ENCODE measurements around the gene CAP2.
A peak's percentile ranks its signal among the peaks of the same experiment; 100 is the strongest.
"Not testable (repeated sequence)": the region's sequence is repeated elsewhere in the genome, so short reads cannot be mapped to it uniquely, and the experiment has no call there.

Gene CAP2

GRCh38 chr6:17580518-17581048 is 187.2 kb downstream of the CAP2 start:
- no peak overlapping the region for H3K4me3 ChIP-seq (ENCODE audit: low read depth, low read length)

GRCh38 chr6:17581282-17581681 is 187.9 kb downstream of the CAP2 start:
- not testable (repeated sequence) for H3K4me3 ChIP-seq (ENCODE audit: low read depth, low read length)

More at GRCh38 chr6:17580518-17581048, 187.2 kb downstream of the CAP2 start:
- TF ChIP-seq CTCF (IDR thresholded peaks at IDR 0.05; ENCODE audit: borderline replicate concordance, insufficient read depth, low read depth, low read length): no peak

GRCh38 chr6:17583811-17584210 is 190.4 kb downstream of the CAP2 start:
- no peak overlapping the region for H3K4me3 ChIP-seq (ENCODE audit: low read depth, low read length)
- no peak for TF ChIP-seq CTCF (IDR thresholded peaks at IDR 0.05; ENCODE audit: borderline replicate concordance, insufficient read depth, low read depth, low read length)

- TF ChIP-seq CTCF (IDR thresholded peaks at IDR 0.05; ENCODE audit: borderline replicate concordance, insufficient read depth, low read depth, low read length): 0 out of 2 replicates have a peak, but pooled peaks have one; percentile 18
- no peak overlapping the region for H3K4me3 ChIP-seq (ENCODE audit: low read depth, low read length)
Observed at GRCh38 chr6:17584241-17584803, 190.9 kb downstream of the CAP2 start.

- TF ChIP-seq CTCF (IDR thresholded peaks at IDR 0.05; ENCODE audit: borderline replicate concordance, insufficient read depth, low read depth, low read length): 0 out of 2 replicates have a peak, but pooled peaks have one; percentile 23
- H3K4me3 ChIP-seq (ENCODE audit: low read depth, low read length): no peak overlapping the region
Observed at GRCh38 chr6:17585766-17586490, 192.5 kb downstream of the CAP2 start.

GRCh38 chr6:17586623-17587022 is 193.2 kb downstream of the CAP2 start:
- H3K4me3 ChIP-seq (ENCODE audit: low read depth, low read length): not testable (repeated sequence)

GRCh38 chr6:17588011-17588410 is 194.6 kb downstream of the CAP2 start:
- no peak for TF ChIP-seq CTCF (IDR thresholded peaks at IDR 0.05; ENCODE audit: borderline replicate concordance, insufficient read depth, low read depth, low read length)
- no peak overlapping the region for H3K4me3 ChIP-seq (ENCODE audit: low read depth, low read length)

GRCh38 chr6:17589406-17590096 is 196.2 kb downstream of the CAP2 start:
- no peak for TF ChIP-seq CTCF (IDR thresholded peaks at IDR 0.05; ENCODE audit: borderline replicate concordance, insufficient read depth, low read depth, low read length)

More at GRCh38 chr6:17589406-17590096, 196.2 kb downstream of the CAP2 start:
- no peak overlapping the region for H3K4me3 ChIP-seq (ENCODE audit: low read depth, low read length)

Measured in GM12875 (cell line).